Coronary artery (tissue), 2 donors: ENCODE results near the gene WDR37.

Experiments used
- DNase-seq: peaks from one replicate; pipeline ENCODE4 v3.0.0-alpha.2; 2017; ENCODE audit warnings: low spot score
- H3K27ac ChIP-seq, 2 donors: fragments of 200-600 bp; sonication (generic); one replicate each; pipeline ENCODE4 v1.5.1; 2016 to 2019
- H3K4me3 ChIP-seq: fragments of 200-600 bp; sonication (generic); 2 replicates; pipeline ENCODE4 v1.5.1; 2016; ENCODE audit warnings: mild to moderate bottlenecking, moderate library complexity
- CTCF ChIP-seq: fragments of 200-600 bp; sonication (generic); IDR thresholded peaks from one replicate; pipeline ENCODE4 v1.5.1; 2019; ENCODE audit warnings: antibody characterized with exemption

The WDR37 gene

GRCh38 chr10:1048349-1048731, 7.8 kb upstream of the WDR37 start:
- H3K4me3 ChIP-seq = peak overlapping the region; percentile 89
- no peak for DNase-seq
- TF ChIP-seq CTCF = no peak
- H3K27ac ChIP-seq = peak overlapping the region; percentile 98 to 99

GRCh38 chr10:1048732-1049424, 7.3 kb upstream of the WDR37 start, which contains the start of gene IDI1:
TSS of gene IDI1 (minus strand) at chr10:1049119. CDS start at chr10:1049003, 116 bp downstream.
- no peak for TF ChIP-seq CTCF
- peak; percentile 99 for DNase-seq

GRCh38 chr10:1049425-1049958, 6.7 kb upstream of the WDR37 start:
- no peak for DNase-seq
- TF ChIP-seq CTCF = no peak
- H3K4me3 ChIP-seq = peak overlapping the region; percentile 89

More at GRCh38 chr10:1048732-1049424, 7.3 kb upstream of the WDR37 start, which contains the start of gene IDI1:
- H3K27ac ChIP-seq = peak within 1 kb of the TSS; percentile 98 to 99
- H3K4me3 ChIP-seq = peak within 1 kb of the TSS; percentile 89

GRCh38 chr10:1050145-1050544, 6.0 kb upstream of the WDR37 start:
- Histone ChIP-seq H3K4me3 (peak overlapping the region; percentile 89), H3K27ac (peak overlapping the region; percentile 98 to 99)
- no peak for TF ChIP-seq CTCF
- no peak for DNase-seq

More at GRCh38 chr10:1049425-1049958, 6.7 kb upstream of the WDR37 start:
- H3K27ac ChIP-seq = peak overlapping the region; percentile 98 to 99

GRCh38 chr10:1050554-1050953, 5.6 kb upstream of the WDR37 start:
- Histone ChIP-seq H3K27ac (peak overlapping the region in 1 of 2 donors; percentile 98), H3K4me3 (no peak overlapping the region)
- no peak for TF ChIP-seq CTCF

GRCh38 chr10:1054684-1055083, 1.5 kb upstream of the WDR37 start:
- DNase-seq = no peak
- no peak for TF ChIP-seq CTCF
- Histone ChIP-seq H3K4me3 (peak overlapping the region; percentile 41), H3K27ac (no peak overlapping the region)

More at GRCh38 chr10:1050554-1050953, 5.6 kb upstream of the WDR37 start:
- DNase-seq = no peak

- DNase-seq = no peak
- no peak for TF ChIP-seq CTCF
- Histone ChIP-seq H3K4me3 (peak overlapping the region; percentile 98), H3K27ac (peak overlapping the region; percentile 100)
Observed at GRCh38 chr10:1057106-1057657, 997 bp downstream of the WDR37 start.
